Chondrocyte (in vitro differentiated cells): ENCODE data around the gene HSD17B12. TPM values are rescaled to one million over a fixed set of nuclear protein-coding genes. Genes with fewer than 3 reads are reported as not detected.

ENCODE experiments used
- DNase-seq: peaks from one replicate; pipeline ENCODE4 v3.0.0; 2021; ENCODE audit warnings: mixed read lengths, low spot score
- H3K27ac Mint-ChIP-seq: one replicate; pipeline ENCODE4 v1.8.0; 2021; ENCODE audit warnings: mild to moderate bottlenecking, moderate library complexity, mixed read lengths; ENCODE audit not compliant: unreplicated experiment
- H3K27me3 Mint-ChIP-seq: 2 replicates; pipeline ENCODE4 v1.8.0; 2021; ENCODE audit warnings: low read depth, mixed read lengths
- H3K36me3 Mint-ChIP-seq: 2 replicates; pipeline ENCODE4 v1.8.0; 2021; ENCODE audit warnings: low read depth, mixed read lengths
- H3K4me1 Mint-ChIP-seq: 2 replicates; pipeline ENCODE4 v1.8.0; 2021; ENCODE audit warnings: low read depth, mild to moderate bottlenecking, mixed read lengths
- H3K4me3 Mint-ChIP-seq: one replicate; pipeline ENCODE4 v1.8.0; 2021; ENCODE audit warnings: mild to moderate bottlenecking, moderate library complexity, mixed read lengths; ENCODE audit not compliant: unreplicated experiment
- H3K9me3 Mint-ChIP-seq: 2 replicates; pipeline ENCODE4 v1.8.0; 2021; ENCODE audit warnings: low read depth, mixed read lengths
- CTCF ChIP-seq: fragments of 200-600 bp; sonication (generic); IDR thresholded peaks from 2 replicates; pipeline ENCODE4 v1.5.0; 2021; ENCODE audit warnings: antibody characterized with exemption, mild to moderate bottlenecking, moderate library complexity
- total RNA-seq: library from RNA; stranded (reverse); gene quantifications from 3 replicates; pipeline ENCODE4 v1.2.1, GENCODE V29; 2021

The HSD17B12 gene
- total RNA-seq, 1 donor from 2014 or later = 89.3 TPM

DNA sequence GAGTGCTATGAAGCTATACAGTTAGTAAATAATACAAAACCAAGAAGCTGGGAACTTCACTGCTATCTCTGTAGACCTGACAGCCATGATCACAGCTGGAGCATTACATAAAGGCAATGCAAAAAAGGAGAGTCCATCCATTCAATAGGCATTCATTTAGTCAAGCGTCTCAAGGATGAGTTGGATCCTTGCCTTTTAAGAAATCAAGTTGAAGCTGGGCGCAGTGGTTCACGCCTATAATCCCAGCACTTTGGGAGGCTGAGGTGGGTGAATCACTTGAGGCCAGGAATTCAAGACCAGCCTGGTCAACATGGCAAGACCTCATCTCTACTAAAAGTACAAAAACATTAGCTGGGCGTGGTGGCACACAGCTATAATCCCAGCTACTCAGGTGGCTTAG is 152.0 kb downstream of the HSD17B12 start:
- no peak for TF ChIP-seq CTCF
- H3K27ac Mint-ChIP-seq = peak overlapping the region; percentile 49
- H3K36me3 Mint-ChIP-seq = no peaks in the 10 kb centered on the region
- no peak for DNase-seq
- no peaks in the 10 kb centered on the region for H3K27me3 Mint-ChIP-seq
- no peaks in the 10 kb centered on the region for H3K9me3 Mint-ChIP-seq
- peaks cover 40% of the 10 kb centered on the region for H3K4me1 Mint-ChIP-seq
- no peak overlapping the region for H3K4me3 Mint-ChIP-seq

- H3K27me3 Mint-ChIP-seq = no peaks in the 10 kb centered on the region
Measured at GRCh38 chr11:43833657-43834073, 153.1 kb downstream of the HSD17B12 start.

GRCh38 chr11:43834286-43834685 is 153.7 kb downstream of the HSD17B12 start:
- peaks cover 1% of the 10 kb centered on the region for H3K36me3 Mint-ChIP-seq

More at GRCh38 chr11:43833657-43834073, 153.1 kb downstream of the HSD17B12 start:
- DNase-seq = no peak
- no peak overlapping the region for H3K4me3 Mint-ChIP-seq
- no peaks in the 10 kb centered on the region for H3K36me3 Mint-ChIP-seq
- H3K27ac Mint-ChIP-seq = peak overlapping the region; percentile 77
- no peaks in the 10 kb centered on the region for H3K9me3 Mint-ChIP-seq
- H3K4me1 Mint-ChIP-seq = peaks cover 40% of the 10 kb centered on the region
- TF ChIP-seq CTCF = no peak

DNA sequence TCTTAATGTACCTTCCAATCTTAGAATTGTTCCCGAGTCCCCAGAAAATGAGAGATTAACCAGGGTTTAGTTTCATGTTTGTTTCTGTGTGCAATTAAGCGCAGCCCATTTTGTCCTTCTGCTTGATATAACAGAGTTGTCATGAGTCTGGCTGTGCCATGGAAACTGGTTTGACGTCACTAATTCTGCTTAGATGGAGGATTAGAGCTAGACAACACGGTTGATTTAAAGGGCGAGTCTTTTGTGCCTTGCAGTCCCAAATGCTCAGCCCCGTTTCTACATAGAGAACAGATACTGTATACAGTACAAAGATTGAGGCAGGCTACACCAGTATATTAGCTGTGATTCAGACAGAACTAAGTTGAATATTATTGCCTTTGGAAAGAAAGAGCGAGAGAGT is 154.6 kb downstream of the HSD17B12 start:
- Mint-ChIP-seq H3K27me3 (no peaks in the 10 kb centered on the region), H3K27ac (no peak overlapping the region), H3K4me3 (no peak overlapping the region), H3K4me1 (peaks cover 40% of the 10 kb centered on the region), H3K9me3 (no peaks in the 10 kb centered on the region), H3K36me3 (peaks cover 5% of the 10 kb centered on the region)
- no peak for TF ChIP-seq CTCF
- DNase-seq = no peak

More at GRCh38 chr11:43834286-43834685, 153.7 kb downstream of the HSD17B12 start:
- no peaks in the 10 kb centered on the region for H3K9me3 Mint-ChIP-seq
- peak overlapping the region; percentile 22 for H3K27ac Mint-ChIP-seq
- no peak for TF ChIP-seq CTCF
- no peaks in the 10 kb centered on the region for H3K27me3 Mint-ChIP-seq
- no peak overlapping the region for H3K4me3 Mint-ChIP-seq
- DNase-seq = no peak
- peaks cover 40% of the 10 kb centered on the region for H3K4me1 Mint-ChIP-seq

GRCh38 chr11:43837879-43838278 is 157.3 kb downstream of the HSD17B12 start:
- Mint-ChIP-seq H3K9me3 (no peaks in the 10 kb centered on the region), H3K4me1 (peaks cover 23% of the 10 kb centered on the region), H3K27ac (no peak overlapping the region), H3K27me3 (no peaks in the 10 kb centered on the region), H3K4me3 (no peak overlapping the region), H3K36me3 (peaks cover 12% of the 10 kb centered on the region)
- DNase-seq = no peak
- TF ChIP-seq CTCF = no peak
